Trophoblast cell (in vitro differentiated cells and primary cell): Measurements from ENCODE around the gene CCR7.

Experiments
- DNase-seq, 2 donors: peaks; one replicate each; pipeline ENCODE4 v3.0.0-alpha.2; 2016
- H2AFZ ChIP-seq: 2 replicates; pipeline ENCODE4 v1.6.1; 2013; ENCODE audit warnings: low read length, moderate library complexity, mild to moderate bottlenecking; ENCODE audit not compliant: insufficient read depth, poor library complexity
- H2AK5ac ChIP-seq: 2 replicates; pipeline ENCODE4 v1.6.1; 2013; ENCODE audit warnings: mild to moderate bottlenecking, low read length
- H2BK120ac ChIP-seq: 2 replicates; pipeline ENCODE4 v1.6.1; 2013; ENCODE audit warnings: low read length, mild to moderate bottlenecking, moderate library complexity; ENCODE audit not compliant: insufficient read depth, poor library complexity
- H2BK12ac ChIP-seq: 2 replicates; pipeline ENCODE4 v1.6.1; 2013; ENCODE audit warnings: mild to moderate bottlenecking, low read length, moderate library complexity
- H2BK5ac ChIP-seq: 2 replicates; pipeline ENCODE4 v1.6.1; 2013; ENCODE audit warnings: low read length, low read depth, moderate library complexity, mild to moderate bottlenecking; ENCODE audit not compliant: poor library complexity
- H3K14ac ChIP-seq: 2 replicates; pipeline ENCODE4 v1.6.1; 2013; ENCODE audit warnings: mild to moderate bottlenecking, low read length
- H3K18ac ChIP-seq: 2 replicates; pipeline ENCODE4 v1.6.1; 2013; ENCODE audit warnings: mild to moderate bottlenecking, low read length
- H3K23ac ChIP-seq: 2 replicates; pipeline ENCODE4 v1.6.1; 2013; ENCODE audit warnings: low read length
- H3K27ac ChIP-seq: 2 replicates; pipeline ENCODE4 v1.5.1; 2013; ENCODE audit warnings: low read depth, mild to moderate bottlenecking, inconsistent platforms, low read length, moderate library complexity
- H3K27me3 ChIP-seq: 2 replicates; pipeline ENCODE4 v1.6.1; 2013; ENCODE audit warnings: inconsistent platforms, mild to moderate bottlenecking, low read length, moderate library complexity; ENCODE audit not compliant: insufficient read depth
- H3K36me3 ChIP-seq, 2 experiments: 1 replicate in 1 of 2; 2 replicates in 1 of 2; pipeline ENCODE4 v1.6.1; 2013; ENCODE audit warnings: low read length in 2 of 2, mild to moderate bottlenecking in 2 of 2, moderate library complexity in 1 of 2; ENCODE audit not compliant: insufficient read depth in 2 of 2, control insufficient read depth in 1 of 2
- H3K4ac ChIP-seq: 2 replicates; pipeline ENCODE4 v1.6.1; 2013; ENCODE audit warnings: low read depth, mild to moderate bottlenecking, low read length, moderate library complexity
- H3K4me1 ChIP-seq, 2 experiments: 1 replicate in 1 of 2; 2 replicates in 1 of 2; pipeline ENCODE4 v1.6.1; 2013; ENCODE audit warnings: low read length in 2 of 2, mild to moderate bottlenecking in 2 of 2, moderate library complexity in 1 of 2; ENCODE audit not compliant: insufficient read depth in 2 of 2, control insufficient read depth in 1 of 2
- H3K4me2 ChIP-seq: 2 replicates; pipeline ENCODE4 v1.6.1; 2013; ENCODE audit warnings: inconsistent platforms, mild to moderate bottlenecking, low read length, moderate library complexity
- H3K4me3 ChIP-seq: 2 replicates; pipeline ENCODE4 v1.5.1; 2013; ENCODE audit warnings: mild to moderate bottlenecking, low read depth, low read length, inconsistent platforms
- H3K79me1 ChIP-seq: one replicate; pipeline ENCODE4 v1.6.1; 2013; ENCODE audit warnings: low read length
- H3K79me2 ChIP-seq: 2 replicates; pipeline ENCODE4 v1.6.1; 2013; ENCODE audit warnings: low read length, mild to moderate bottlenecking; ENCODE audit not compliant: control insufficient read depth, insufficient read depth, poor library complexity
- H3K9ac ChIP-seq: 2 replicates; pipeline ENCODE4 v1.6.1; 2013; ENCODE audit warnings: mild to moderate bottlenecking, low read length
- H3K9me3 ChIP-seq: 2 replicates; pipeline ENCODE4 v1.6.1; 2013; ENCODE audit warnings: low read depth, mild to moderate bottlenecking, control low read depth, inconsistent platforms, low read length; ENCODE audit not compliant: insufficient read depth
- H4K12ac ChIP-seq: 2 replicates; pipeline ENCODE4 v1.6.1; 2013; ENCODE audit warnings: low read depth, mild to moderate bottlenecking, low read length, moderate library complexity
- H4K8ac ChIP-seq: 2 replicates; pipeline ENCODE4 v1.6.1; 2013; ENCODE audit warnings: low read depth, mild to moderate bottlenecking, low read length, moderate library complexity
- H4K91ac ChIP-seq: one replicate; pipeline ENCODE4 v1.6.1; 2013; ENCODE audit warnings: low read depth, mild to moderate bottlenecking, low read length, moderate library complexity
- WGBS: extraction: QIAGEN DNeasy Blood & Tissue Kit; methylation state at CpG from one replicate; pipeline ENCODE4 v1.1.7; 2013; ENCODE audit warnings: missing lambda C conversion rate; ENCODE audit not compliant: insufficient read length, insufficient coverage; ENCODE audit errors: extremely low coverage; 5-methylcytosine and 5-hydroxymethylcytosine counted together

CCR7 gene

DNA sequence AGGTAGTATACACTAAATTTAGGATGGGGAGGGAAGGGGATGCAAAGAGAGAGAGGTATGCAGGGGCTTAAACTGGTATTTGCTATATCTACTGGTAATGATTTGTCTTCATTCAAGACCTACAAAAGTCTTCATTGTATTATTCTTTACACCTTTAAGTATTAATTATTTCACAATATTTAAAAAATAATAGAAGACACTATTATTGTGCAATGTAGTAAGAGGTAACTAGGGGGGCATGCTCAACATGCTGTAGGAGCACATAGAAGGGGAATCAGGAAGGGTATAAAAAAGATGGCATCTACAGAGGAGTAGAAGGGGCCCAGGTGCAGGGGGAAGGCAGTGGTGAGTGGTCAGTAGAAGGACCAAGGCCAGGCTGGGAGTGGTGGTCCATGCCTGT is 14.9 kb upstream of the CCR7 start:
- Histone ChIP-seq H3K9ac (no peak overlapping the region), H4K91ac (no peak overlapping the region), H3K79me2 (no peaks in the 10 kb centered on the region), H3K14ac (no peak overlapping the region), H3K79me1 (no peaks in the 10 kb centered on the region), H3K4me1 (no peaks in the 10 kb centered on the region), H2BK5ac (no peak overlapping the region), H3K18ac (no peak overlapping the region), H3K4me2 (no peak overlapping the region), H2BK120ac (no peak overlapping the region), H3K36me3 (no peaks in the 10 kb centered on the region), H3K9me3 (peaks cover 5% of the 10 kb centered on the region), H3K4me3 (no peak overlapping the region), H3K27ac (no peak overlapping the region), H3K4ac (no peak overlapping the region), H2AK5ac (no peak overlapping the region), H2AFZ (no peak overlapping the region), H3K23ac (no peak overlapping the region), H2BK12ac (no peak overlapping the region), H4K8ac (no peak overlapping the region), H3K27me3 (no peaks in the 10 kb centered on the region), H4K12ac (no peak overlapping the region)
- no peak for DNase-seq

GRCh38 chr17:40579471-40579870 is 14.2 kb upstream of the CCR7 start:
- Histone ChIP-seq H3K18ac (no peak overlapping the region), H4K12ac (no peak overlapping the region), H3K4me2 (no peak overlapping the region), H3K79me1 (no peaks in the 10 kb centered on the region), H3K4ac (no peak overlapping the region), H3K9ac (no peak overlapping the region), H3K14ac (no peak overlapping the region), H3K79me2 (no peaks in the 10 kb centered on the region), H3K9me3 (peaks cover 5% of the 10 kb centered on the region), H3K4me3 (no peak overlapping the region), H3K4me1 (no peaks in the 10 kb centered on the region), H2BK5ac (no peak overlapping the region), H2BK120ac (no peak overlapping the region), H2AFZ (no peak overlapping the region), H2BK12ac (no peak overlapping the region), H3K23ac (no peak overlapping the region), H3K27me3 (no peaks in the 10 kb centered on the region), H2AK5ac (no peak overlapping the region), H3K27ac (no peak overlapping the region), H4K91ac (no peak overlapping the region), H4K8ac (no peak overlapping the region), H3K36me3 (no peaks in the 10 kb centered on the region)
- DNase-seq: no peak
- no CpG with 5 or more reads among the region's 3 CpGs for WGBS

- Histone ChIP-seq H3K4me1 (no peaks in the 10 kb centered on the region), H3K23ac (no peak overlapping the region), H2BK12ac (no peak overlapping the region), H3K36me3 (no peaks in the 10 kb centered on the region), H3K14ac (no peak overlapping the region), H2AFZ (no peak overlapping the region), H3K79me1 (no peaks in the 10 kb centered on the region), H3K27me3 (no peaks in the 10 kb centered on the region), H3K4me3 (no peak overlapping the region), H3K27ac (no peak overlapping the region), H3K79me2 (no peaks in the 10 kb centered on the region), H2BK5ac (no peak overlapping the region), H3K9ac (no peak overlapping the region), H4K12ac (no peak overlapping the region), H3K9me3 (peaks cover 5% of the 10 kb centered on the region), H3K4me2 (no peak overlapping the region), H3K4ac (no peak overlapping the region), H2BK120ac (no peak overlapping the region), H2AK5ac (no peak overlapping the region), H4K8ac (no peak overlapping the region), H3K18ac (no peak overlapping the region), H4K91ac (no peak overlapping the region)
- no CpG with 5 or more reads among the region's 5 CpGs for WGBS
- DNase-seq: no peak
Observed at GRCh38 chr17:40577611-40578065, 12.4 kb upstream of the CCR7 start.

DNA sequence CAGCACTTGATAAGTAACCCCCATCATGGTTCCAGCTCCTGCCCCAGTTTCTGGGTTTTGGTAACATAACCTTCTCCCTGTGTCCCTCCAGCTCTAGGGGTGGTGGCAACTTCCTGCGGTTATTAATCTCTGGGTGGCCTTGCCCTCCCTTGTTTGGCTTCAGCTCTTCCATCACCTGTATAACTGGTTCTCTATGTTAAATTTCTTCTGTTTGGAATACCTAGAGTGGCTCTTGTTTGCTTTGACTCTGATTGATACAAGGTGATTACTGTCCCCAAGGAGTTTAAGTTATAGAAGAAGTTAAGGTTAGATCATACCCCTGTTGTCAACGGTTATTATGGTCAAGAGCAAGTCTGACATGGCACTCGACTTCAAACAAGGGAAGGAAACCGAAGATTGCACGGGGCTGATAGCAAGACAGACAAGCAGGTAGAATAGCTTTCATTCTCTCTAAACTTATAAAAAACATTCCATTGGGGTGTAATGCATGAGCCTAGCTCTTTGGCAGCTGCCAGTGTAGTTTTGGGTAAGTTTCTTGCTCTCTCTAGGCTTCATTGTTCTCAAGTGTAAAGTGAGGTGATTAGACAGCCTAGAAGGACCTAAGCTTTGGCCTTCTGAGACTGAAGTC is 11.0 kb upstream of the CCR7 start:
- Histone ChIP-seq H3K4me3 (no peak overlapping the region), H3K14ac (no peak overlapping the region), H2BK120ac (no peak overlapping the region), H3K4ac (no peak overlapping the region), H3K36me3 (no peaks in the 10 kb centered on the region), H2AK5ac (no peak overlapping the region), H3K9ac (no peak overlapping the region), H3K4me1 (no peaks in the 10 kb centered on the region), H4K12ac (no peak overlapping the region), H2BK5ac (no peak overlapping the region), H3K23ac (no peak overlapping the region), H3K4me2 (no peak overlapping the region), H3K79me1 (no peaks in the 10 kb centered on the region), H2BK12ac (no peak overlapping the region), H3K79me2 (no peaks in the 10 kb centered on the region), H3K27ac (no peak overlapping the region), H3K9me3 (peaks cover 2% of the 10 kb centered on the region), H4K8ac (no peak overlapping the region), H4K91ac (no peak overlapping the region), H2AFZ (no peak overlapping the region), H3K18ac (no peak overlapping the region), H3K27me3 (no peaks in the 10 kb centered on the region)
- DNase-seq: no peak
- no CpG with 5 or more reads among the region's 5 CpGs for WGBS
